Left ventricle myocardium superior (tissue), 1 donor: Measurements from ENCODE around the gene ZNF19. TPM values are rescaled to one million over a fixed set of nuclear protein-coding genes. Genes with fewer than 3 reads are reported as not detected.

Source experiments
- ATAC-seq: fragments of 200-7000 bp; cut with Tn5 transposase; one replicate; pipeline ENCODE4 v1.9.1; 2020; ENCODE audit warnings: mild to moderate bottlenecking, moderate library complexity
- DNase-seq: peaks from one replicate; pipeline ENCODE4 v3.0.0-alpha.2; 2020
- intact Hi-C: fragments of 100-400 bp; cut with micrococcal nuclease; formaldehyde crosslinking; loops from one replicate; pipeline ENCODE4 v1.11.0; 2022
- total RNA-seq: library from RNA; stranded (reverse); fragmentation: NEBNext Ultra II Directional; extraction: Animal tissue kit (Norgen Biotek cat#: 25700); gene quantifications from one replicate; pipeline ENCODE4 v1.2.1, GENCODE V29; 2021
- donor health status: DM: no; HTN: yes; CAD: no; lungs with severe emphysema.

The ZNF19 gene
- total RNA-seq, 1 donor from 2014 or later, result 2.0 TPM

GRCh38 chr16:71424626-71425025 is 64.5 kb downstream of the ZNF19 start:
- DNase-seq (no peak), ATAC-seq (no peak)
- intact Hi-C loops, result no loop called here

GRCh38 chr16:71423865-71424264 is 65.3 kb downstream of the ZNF19 start:
- no peak for ATAC-seq
- no peak for DNase-seq
- intact Hi-C loops, result no loop called here

Other genes with a start within 250 kb of the ZNF19 start
- 8.5 TPM for gene CMTR2, start 199.9 kb downstream of the ZNF19 start, total RNA-seq
- gene CALB2, start 130.6 kb downstream of the ZNF19 start, total RNA-seq, result 1.6 TPM
- not detected for gene TLE7, start 47.3 kb downstream of the ZNF19 start, total RNA-seq
- 5.4 TPM for gene ZNF23, start 27.1 kb downstream of the ZNF19 start, total RNA-seq
- gene CHST4, start 37.1 kb upstream of the ZNF19 start, total RNA-seq, result not detected
- gene TAT, start 87.8 kb upstream of the ZNF19 start, total RNA-seq, result not detected
- not detected for gene MARVELD3, start 136.9 kb upstream of the ZNF19 start, total RNA-seq
- 3.4 TPM for gene PHLPP2, start 235.4 kb upstream of the ZNF19 start, total RNA-seq